OCI-M2 (cell line): Measurements from ENCODE around the gene CTCFL.

Experiments used
- DNase-seq: peaks from one replicate; lab custom pipeline; 2025; ENCODE audit not compliant: unreplicated experiment; lab: John Stamatoyannopoulos, UW

The CTCFL gene

GRCh38 chr20:57449398-57450354 lies 75.3 kb downstream of the CTCFL start:
- DNase-seq: no peak

- DNase-seq: no peak
Measured at GRCh38 chr20:57448764-57449354, 76.1 kb downstream of the CTCFL start.
